ENCODE measurements around the gene TFAP2E. TPM values are rescaled to one million over a fixed set of nuclear protein-coding genes. Genes with fewer than 3 reads are reported as not detected.
"Not testable (repeated sequence)": the region's sequence is repeated elsewhere in the genome, so short reads cannot be mapped to it uniquely, and the experiment has no call there.

The TFAP2E gene
- total RNA-seq, 2 experiments from 2014 or later, result 0.86 to 1.2 TPM

DNA sequence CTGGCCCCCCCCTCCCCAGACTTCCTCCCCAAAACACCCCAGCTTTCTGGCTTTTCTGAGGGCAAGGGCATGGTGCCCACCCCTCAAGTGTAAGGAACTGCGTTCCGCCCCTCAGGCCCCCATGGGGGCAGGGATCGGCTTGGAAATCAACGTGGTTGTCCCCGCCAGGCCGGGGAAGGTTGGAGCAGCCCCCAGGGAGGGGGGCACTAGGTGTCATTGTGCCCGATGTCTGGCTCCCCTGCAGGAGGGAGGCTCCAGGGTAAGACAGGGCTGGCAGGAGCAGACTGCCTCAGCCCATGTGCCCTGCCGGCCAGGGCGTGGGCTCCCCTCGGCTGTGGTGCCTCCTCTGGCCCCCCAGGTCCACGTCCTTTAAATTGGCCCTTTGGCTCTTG is 7.4 kb upstream of the TFAP2E start:
- POLR2A ChIA-PET, result no interaction called here
- CTCF ChIA-PET, result interaction anchor here (1.1 to 2.5 kb wide), 8 partner anchors 8 to 211 kb away, joined by 3 to 42 read pairs (median 5); partner anchors contain the start of gene TFAP2E

DNA sequence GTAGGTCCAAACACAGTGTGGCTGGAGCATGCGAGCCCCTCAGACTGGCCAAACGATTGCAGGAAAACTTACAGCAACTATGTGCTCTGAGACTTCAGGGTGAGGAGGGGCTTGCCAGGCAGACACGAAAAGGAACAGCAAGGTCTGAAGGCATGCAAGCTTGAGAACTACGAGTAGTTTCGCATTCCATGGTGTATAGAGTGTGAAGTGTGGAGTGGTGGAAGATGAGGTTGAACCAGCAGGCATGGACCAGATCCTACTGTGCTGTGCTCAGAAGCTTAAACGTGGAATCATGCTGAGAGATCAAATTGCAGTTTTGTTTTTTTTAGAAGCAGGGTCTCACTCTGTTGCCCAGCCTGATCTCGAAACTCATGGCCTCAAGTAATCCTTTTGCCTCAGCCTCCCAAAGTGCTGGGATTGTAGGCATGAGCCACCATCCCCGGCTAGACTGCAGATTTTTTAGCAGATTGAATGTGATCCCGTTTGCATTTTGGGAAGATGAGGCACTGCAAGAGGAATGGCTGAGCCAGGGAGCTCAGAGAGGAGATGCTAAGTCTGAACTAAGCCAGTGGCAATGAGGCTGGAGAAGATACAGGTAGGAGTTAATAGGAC is 5.1 kb upstream of the TFAP2E start:
- POLR2A ChIA-PET, result no interaction called here
- CTCF ChIA-PET, result interaction anchor here (0.7 to 3.0 kb wide), 20 partner anchors 10 to 235 kb away, joined by 3 to 20 read pairs (median 4); partner anchors contain the start of gene KIAA0319L

DNA sequence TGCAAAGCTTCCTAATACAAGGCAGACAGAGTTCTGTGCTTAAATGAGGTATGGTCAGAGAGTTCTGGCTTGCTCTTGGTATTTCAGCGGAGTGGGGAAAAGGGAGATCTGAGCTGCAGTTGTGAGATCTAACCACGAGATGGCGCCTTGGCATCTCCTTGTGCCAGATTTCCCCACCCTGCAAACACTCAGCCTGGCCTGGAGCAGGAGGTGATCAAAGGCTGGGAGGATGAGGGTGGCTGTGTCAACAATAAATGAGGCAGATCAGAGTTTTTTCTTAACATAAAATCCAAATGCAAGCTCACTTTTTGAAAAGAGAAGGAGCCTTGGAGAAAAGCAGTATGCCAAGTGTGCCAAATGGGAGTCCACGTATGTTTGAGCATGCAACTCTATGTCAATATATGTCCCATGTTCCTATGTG is 4.1 kb upstream of the TFAP2E start:
- CTCF ChIA-PET, result interaction anchor here (0.7 to 3.0 kb wide), 27 partner anchors 9 to 234 kb away, joined by 3 to 20 read pairs (median 3); partner anchors contain the start of genes C1orf216 and KIAA0319L
- POLR2A ChIA-PET, result interaction anchor here (0.7 kb wide), 1 partner anchor 203 kb away, joined by 3 read pairs; no protein-coding TSS in a partner anchor

DNA sequence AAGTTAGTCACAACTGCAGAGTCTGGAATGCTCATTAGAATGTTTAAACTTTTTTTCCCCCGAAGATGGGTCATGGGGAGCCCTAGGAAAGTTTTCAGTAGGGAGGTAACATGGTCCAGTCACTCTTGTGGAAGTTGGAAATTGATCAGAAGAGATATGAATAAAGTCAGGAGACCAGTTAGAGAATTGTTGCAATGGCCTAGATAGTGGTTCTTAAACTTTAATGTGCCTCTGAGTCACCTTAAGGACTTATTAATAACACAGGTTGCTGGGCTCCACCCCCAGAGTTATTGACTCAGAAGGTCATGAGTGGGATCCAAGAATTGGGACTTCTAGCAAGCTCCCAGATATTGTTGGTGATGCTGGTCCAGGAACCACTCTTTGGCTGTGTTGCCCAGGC is 3.2 kb upstream of the TFAP2E start:
- ChIA-PET CTCF (interaction anchor here (2.0 kb wide), 1 partner anchor 145 kb away, joined by 13 read pairs; no protein-coding TSS in a partner anchor), POLR2A (no interaction called here)

DNA sequence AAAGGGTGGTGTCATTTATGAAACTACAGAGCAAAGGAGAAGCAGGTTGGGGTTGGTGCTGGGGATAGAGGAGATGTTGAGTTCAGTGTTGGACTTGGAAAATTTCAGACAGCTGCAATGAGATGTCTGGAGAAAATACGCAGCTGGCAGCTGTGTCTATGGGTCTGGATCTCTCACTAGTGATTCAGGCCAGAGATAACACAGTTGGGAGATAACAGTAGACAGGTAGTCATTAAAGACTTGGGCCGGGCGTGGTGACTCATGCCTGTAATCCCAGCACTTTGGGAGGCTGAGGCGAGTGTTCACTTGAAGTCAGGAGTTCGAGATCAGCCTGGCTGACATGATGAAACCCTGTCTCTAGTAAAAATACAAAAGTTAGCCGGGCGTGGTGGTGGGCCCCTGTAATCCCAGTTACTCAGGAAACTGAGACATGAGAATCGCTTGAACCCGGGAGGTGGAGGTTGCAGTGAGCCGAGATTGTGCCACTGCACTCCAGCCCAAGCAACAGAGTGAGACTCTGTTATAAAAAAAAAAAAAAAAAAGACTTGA is 2.5 kb upstream of the TFAP2E start:
- CTCF ChIA-PET, result interaction anchor here (0.9 to 3.7 kb wide), 3 partner anchors 119 to 202 kb away, joined by 8 to 13 read pairs (median 12); no protein-coding TSS in a partner anchor
- POLR2A ChIA-PET, result no interaction called here

DNA sequence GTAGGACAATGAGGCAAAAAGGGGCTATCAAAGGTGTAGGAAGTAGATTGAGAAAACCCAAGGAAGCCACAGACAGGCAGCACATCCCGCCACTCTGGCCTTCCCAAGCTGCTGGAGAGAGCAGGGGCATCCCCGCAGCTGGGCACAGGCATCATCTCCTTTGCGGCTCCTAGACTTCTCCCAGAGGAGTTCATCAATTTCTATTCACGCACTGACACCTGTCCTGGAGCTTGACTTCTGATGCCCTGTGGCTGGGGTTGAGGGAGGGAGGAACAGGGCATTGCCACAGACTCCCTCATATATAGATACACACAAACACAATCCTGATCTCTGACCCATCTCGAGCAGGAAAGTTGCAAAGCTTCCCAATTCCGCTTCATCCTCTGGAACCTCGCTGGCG is 1.9 kb upstream of the TFAP2E start:
- CTCF ChIA-PET, result interaction anchor here (0.6 to 3.7 kb wide), 4 partner anchors 120 to 202 kb away, joined by 3 to 13 read pairs (median 10); no protein-coding TSS in a partner anchor
- POLR2A ChIA-PET, result no interaction called here

DNA sequence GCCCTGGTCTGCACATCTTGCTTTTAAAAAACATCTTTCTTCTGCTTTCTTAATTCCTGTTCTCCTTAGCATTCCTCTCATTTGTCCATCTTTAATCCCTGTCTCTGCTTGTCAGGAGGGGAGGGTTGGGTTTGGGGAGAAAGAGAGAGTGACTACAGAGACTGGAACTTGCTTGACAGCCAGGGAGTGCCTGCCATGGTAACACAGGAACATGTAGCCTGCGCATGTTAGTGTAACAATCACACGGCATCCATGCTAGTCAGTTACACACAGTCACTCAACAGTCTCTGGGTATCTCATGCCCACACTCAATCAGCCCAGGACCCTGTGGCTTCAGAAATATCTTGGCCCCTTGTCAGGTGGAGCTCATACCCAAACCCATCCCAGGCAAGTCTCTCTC is 818 bp upstream of the TFAP2E start:
- CTCF ChIA-PET, result interaction anchor here (1.3 to 3.7 kb wide), 4 partner anchors 11 to 144 kb away, joined by 4 to 12 read pairs (median 5); no protein-coding TSS in a partner anchor
- POLR2A ChIA-PET, result interaction anchor here (0.7 kb wide), 1 partner anchor 11 kb away, joined by 3 read pairs; no protein-coding TSS in a partner anchor

DNA sequence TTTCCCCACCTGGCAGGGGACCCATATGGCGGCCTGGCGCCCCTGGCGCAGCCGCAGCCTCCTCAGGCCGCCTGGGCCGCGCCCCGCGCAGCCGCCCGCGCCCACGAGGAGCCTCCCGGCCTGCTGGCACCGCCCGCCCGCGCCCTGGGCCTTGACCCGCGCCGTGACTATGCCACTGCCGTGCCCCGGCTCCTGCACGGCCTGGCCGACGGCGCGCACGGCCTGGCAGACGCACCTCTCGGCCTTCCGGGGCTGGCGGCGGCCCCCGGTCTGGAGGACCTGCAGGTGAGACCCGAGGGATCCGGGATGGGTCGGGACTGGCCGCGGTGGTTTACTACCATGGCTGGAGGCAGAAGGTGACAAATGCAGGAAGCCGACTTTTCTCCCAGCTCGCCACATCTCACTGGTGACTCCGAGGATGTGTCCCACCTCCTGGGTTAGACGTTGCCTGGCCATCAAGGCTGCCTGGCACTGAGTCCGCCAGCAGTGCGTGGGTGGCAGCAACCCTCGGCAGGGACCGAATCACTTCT is 1.1 kb downstream of the TFAP2E start:
- ChIA-PET POLR2A (no interaction called here), CTCF (interaction anchor here (1.3 to 3.7 kb wide), 3 partner anchors 9 to 153 kb away, joined by 3 to 12 read pairs (median 9); no protein-coding TSS in a partner anchor)

DNA sequence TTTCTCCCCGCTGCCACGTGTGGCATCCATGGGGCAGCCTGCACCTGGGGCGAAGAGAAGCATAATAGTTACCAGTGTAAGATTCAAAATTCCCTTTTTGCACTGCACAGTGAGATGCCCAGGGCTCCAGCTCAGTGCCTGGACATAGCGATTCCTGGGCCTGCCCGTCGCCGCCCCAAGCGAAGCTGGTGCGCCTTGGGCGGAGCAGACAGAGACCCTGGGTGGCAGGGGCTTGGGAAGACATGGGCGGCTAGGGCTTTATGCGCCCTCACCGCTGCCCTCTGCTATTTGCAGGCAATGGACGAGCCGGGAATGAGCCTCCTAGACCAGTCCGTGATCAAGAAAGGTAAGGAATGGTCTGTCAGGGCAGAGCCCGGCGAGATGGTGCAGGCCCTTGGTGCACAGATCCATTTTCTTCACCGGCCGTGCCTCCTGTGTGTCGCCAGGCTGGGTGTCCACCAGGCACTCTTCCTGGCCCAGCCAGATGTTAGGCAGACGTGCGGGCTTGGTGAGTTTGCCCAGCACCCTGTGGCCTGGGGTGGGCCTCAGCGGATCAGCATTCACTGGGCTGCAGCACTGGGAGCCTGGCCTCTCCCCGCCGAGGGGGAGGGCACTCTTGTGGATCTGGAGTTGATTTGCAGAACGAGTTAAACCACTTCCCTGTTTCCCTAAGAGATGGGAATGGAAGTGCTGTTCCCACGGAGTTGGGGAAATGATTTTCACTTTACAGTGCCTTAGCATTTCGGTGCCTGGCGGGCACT is 1.7 kb downstream of the TFAP2E start:
- CTCF ChIA-PET, result interaction anchor here (1.3 kb wide), 1 partner anchor 153 kb away, joined by 3 read pairs; no protein-coding TSS in a partner anchor
- POLR2A ChIA-PET, result no interaction called here

DNA sequence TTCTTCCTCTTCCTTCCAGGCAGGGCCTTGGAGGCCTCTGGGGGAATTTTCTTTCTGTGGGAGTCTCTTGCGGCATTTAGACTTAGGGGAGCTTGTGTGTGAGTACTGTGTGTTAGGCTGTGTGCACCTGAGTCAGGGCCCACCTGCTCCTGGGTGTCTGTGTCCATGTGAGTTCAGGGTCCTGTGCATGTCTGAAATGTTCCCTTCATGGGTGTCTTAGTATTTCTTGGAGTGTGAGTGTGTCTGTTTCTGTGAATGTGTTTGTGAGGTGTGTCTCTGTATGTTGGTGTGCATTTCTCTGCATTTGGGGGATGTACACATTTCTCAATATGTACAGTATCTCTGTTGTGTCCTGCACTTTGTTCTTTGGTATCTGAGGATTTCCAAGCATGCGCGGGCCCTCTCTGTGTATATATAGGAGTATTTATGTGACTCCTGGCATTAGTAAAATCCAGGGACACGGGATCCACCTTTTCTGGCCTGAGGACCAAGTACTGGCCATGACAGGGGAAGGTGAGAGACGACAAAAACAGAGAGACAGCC is 2.4 kb downstream of the TFAP2E start:
- CTCF ChIA-PET, result interaction anchor here (2.6 kb wide), 1 partner anchor 140 kb away, joined by 10 read pairs; no protein-coding TSS in a partner anchor
- POLR2A ChIA-PET, result no interaction called here

DNA sequence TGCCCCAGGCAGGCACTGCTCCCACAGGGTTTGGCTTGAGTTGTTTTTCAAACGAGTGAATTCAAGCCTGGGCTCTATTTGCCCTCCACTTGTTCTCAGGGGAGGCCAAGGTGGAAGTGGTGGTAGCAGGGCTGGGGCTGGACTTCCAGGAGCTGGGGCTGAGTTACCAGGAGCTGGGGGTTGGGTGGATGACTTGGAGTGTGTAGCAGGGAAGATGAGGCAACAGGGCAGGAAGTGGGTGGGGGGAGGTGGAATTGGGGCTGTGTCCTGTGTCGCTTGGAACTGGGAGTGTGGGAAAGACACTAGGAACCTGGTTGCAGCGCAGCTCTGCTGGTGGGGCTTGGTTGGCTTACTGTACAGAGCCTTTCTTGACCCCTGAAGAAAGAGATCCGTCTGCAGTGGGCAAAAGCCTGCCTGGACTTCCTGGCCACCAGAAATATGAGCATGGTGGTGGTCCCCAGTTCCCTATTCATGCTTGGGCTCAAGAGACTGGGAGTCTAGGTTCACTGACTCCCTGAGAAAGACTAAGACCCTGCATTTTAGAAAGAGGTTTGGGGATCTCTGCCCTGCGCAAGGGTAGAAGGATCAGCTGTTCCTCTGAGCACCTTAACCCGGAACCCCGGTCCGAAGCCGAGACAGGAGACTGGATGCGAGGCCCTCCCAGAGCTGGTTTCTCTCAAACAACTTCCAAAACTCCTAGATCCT is 3.1 kb downstream of the TFAP2E start:
- POLR2A ChIA-PET, result no interaction called here

DNA sequence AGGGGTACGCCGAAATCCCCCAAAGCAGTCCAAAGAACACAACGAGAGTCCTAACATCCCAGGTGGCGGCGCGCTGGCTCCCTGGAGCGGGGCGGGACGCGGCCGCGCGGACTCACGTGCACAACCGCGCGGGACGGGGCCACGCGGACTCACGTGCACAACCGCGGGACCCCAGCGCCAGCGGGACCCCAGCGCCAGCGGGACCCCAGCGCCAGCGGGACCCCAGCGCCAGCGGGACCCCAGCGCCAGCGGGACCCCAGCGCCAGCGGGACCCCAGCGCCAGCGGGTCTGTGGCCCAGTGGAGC is 3.6 kb downstream of the TFAP2E start:
- POLR2A ChIA-PET, result not testable (repeated sequence)
- CTCF ChIA-PET, result interaction anchor here (0.6 to 2.6 kb wide), 5 partner anchors 12 to 330 kb away, joined by 3 to 10 read pairs (median 5); partner anchors contain the start of gene CLSPN

More for the DNA sequence above, 3.1 kb downstream of the TFAP2E start:
- CTCF ChIA-PET, result interaction anchor here (0.6 to 2.6 kb wide), 5 partner anchors 12 to 329 kb away, joined by 3 to 10 read pairs (median 5); partner anchors contain the start of gene CLSPN

DNA sequence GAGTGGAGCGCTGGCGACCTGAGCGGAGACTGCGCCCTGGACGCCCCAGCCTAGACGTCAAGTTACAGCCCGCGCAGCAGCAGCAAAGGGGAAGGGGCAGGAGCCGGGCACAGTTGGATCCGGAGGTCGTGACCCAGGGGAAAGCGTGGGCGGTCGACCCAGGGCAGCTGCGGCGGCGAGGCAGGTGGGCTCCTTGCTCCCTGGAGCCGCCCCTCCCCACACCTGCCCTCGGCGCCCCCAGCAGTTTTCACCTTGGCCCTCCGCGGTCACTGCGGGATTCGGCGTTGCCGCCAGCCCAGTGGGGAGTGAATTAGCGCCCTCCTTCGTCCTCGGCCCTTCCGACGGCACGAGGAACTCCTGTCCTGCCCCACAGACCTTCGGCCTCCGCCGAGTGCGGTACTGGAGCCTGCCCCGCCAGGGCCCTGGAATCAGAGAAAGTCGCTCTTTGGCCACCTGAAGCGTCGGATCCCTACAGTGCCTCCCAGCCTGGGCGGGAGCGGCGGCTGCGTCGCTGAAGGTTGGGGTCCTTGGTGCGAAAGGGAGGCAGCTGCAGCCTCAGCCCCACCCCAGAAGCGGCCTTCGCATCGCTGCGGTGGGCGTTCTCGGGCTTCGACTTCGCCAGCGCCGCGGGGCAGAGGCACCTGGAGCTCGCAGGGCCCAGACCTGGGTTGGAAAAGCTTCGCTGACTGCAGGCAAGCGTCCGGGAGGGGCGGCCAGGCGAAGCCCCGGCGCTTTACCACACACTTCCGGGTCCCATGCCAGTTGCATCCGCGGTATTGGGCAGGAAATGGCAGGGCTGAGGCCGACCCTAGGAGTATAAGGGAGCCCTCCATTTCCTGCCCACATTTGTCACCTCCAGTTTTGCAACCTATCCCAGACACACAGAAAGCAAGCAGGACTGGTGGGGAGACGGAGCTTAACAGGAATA is 4.2 kb downstream of the TFAP2E start:
- CTCF ChIA-PET, result interaction anchor here (0.6 to 2.6 kb wide), 6 partner anchors 8 to 330 kb away, joined by 3 to 10 read pairs (median 4); partner anchors contain the start of gene CLSPN
- POLR2A ChIA-PET, result interaction anchor here (0.6 to 1.4 kb wide), 5 partner anchors 73 to 351 kb away, joined by 3 to 5 read pairs (median 3); no protein-coding TSS in a partner anchor

DNA sequence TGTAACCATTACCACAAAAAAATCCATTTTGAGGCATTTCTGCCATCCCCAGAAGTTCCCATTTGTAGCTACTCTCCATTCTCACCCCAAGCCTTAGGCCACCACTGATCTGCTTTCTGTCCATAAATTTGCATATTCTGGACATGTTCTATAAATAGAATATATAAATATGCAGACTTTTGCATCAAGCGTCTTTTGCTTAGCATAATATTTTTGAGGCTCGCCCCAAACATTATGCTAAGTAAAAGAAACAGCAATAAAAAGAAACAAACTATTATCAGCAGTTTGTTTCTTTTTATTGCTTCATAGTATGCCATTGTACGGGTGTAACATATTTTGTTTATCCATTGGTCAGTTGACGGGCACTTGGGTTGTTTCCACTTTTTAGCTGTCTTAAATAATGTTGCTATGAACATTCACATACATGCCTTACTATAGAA is 7.9 kb downstream of the TFAP2E start:
- ChIA-PET POLR2A (interaction anchor here (0.5 kb wide), 1 partner anchor 195 kb away, joined by 3 read pairs; no protein-coding TSS in a partner anchor), CTCF (interaction anchor here (1.6 kb wide), 1 partner anchor 12 kb away, joined by 7 read pairs; no protein-coding TSS in a partner anchor)

DNA sequence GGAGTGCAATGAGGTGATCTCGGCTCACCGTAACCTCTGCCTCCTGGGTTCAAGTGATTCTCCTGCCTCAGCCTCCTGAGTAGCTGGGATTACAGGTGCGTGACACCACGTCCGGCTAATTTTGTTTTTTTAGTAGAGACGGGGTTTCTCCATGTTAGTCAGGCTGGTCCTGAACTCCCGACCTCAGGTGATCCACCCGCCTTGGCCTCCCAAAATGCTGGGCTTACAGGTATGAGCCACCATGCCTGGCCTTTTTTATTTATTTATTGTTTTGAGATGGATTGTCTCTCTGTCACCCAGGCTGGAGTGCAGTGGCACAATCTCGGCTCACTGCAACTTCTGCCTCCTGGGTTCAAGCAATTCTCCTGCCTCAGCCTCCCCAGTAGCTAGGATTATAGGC is 8.5 kb downstream of the TFAP2E start:
- POLR2A ChIA-PET, CTCF ChIA-PET: not testable (repeated sequence)

DNA sequence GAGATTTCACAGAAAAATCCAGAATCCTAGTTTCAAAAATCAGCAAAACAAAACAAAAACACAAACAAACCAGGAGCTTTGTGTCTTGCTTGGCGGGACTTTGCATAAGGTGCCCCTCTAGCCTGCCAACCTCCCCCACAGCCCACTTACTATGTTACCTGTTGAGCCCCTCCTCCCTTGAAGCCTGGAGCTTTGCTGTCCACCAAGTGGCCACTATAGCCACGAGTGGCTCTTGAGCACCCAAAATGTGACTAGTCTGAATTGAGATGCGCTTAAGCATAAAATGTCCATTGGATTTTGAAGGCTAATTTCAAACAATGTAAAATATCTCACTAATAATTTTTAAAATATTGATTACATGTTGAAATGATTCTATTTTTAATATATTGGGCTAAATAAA is 12.2 kb downstream of the TFAP2E start:
- POLR2A ChIA-PET, result no interaction called here
- CTCF ChIA-PET, result interaction anchor here (1.4 to 1.8 kb wide), 3 partner anchors 13 to 134 kb away, joined by 4 to 7 read pairs (median 4); no protein-coding TSS in a partner anchor

DNA sequence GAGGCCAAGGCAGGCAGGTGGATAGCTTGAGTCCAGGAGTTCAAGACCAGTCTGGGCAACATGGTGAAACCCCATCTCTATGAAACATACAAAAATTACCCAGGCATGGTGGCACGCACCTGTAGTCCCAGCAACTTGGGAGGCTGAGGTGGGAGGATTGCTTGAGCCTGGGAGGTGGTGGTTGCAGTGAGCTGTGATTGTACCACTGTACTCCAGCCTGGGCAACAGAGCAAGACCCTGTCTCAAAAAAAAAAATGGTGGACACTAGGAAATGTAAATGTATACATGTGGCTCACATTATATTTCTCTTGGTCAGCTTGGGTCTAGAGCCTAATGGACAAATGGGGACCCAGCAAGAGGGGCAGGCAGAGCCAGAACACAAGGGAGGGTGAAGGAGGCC is 12.7 kb downstream of the TFAP2E start:
- CTCF ChIA-PET, result interaction anchor here (1.4 to 1.7 kb wide), 2 partner anchors 14 to 130 kb away, joined by 4 read pairs; no protein-coding TSS in a partner anchor
- POLR2A ChIA-PET, result not testable (repeated sequence)
